ENCODE data around the gene NCOA7. TPM values are rescaled to one million over a fixed set of nuclear protein-coding genes. Genes with fewer than 3 reads are reported as not detected.

NCOA7 gene
- total RNA-seq, 4 donors from 2014 or later = 11.1 to 28.4 (median 22.1) TPM

DNA sequence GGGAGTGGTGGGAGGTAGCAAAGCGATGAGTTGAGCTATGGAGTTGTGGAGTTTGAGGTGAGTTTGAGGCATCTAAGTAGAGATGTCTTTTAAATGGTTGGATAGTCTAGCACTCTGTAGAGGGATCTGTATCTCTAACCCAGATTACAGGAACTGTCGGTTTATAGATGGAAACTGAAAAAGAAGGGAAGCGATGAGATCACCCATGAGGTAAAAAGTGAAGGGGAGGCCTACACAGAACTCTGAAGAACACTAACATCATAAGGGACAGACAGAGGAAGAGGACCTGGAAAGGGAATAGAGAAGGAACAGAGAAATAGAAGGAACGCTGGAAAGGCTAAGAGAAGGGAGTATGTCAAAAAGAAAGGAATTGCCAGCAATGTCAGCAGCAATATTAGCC, 168.3 kb downstream of the NCOA7 start:
- Histone ChIP-seq H3K27me3 (no peaks in the 10 kb centered on the region), H3K27ac (peak overlapping the region; percentile 2), H3K36me3 (no peaks in the 10 kb centered on the region), H3K4me1 (peaks cover 32% of the 10 kb centered on the region), H3K4me3 (no peak overlapping the region), H3K9me3 (no peaks in the 10 kb centered on the region)
- WGBS = 86% methylated on average over 4 of the region's 4 CpGs
- no peak for DNase-seq (ENCODE audit: low spot score in 2 of 2)
- TF ChIP-seq POLR2AphosphoS5 (IDR thresholded peaks at IDR 0.05) (no peak), EP300 (IDR thresholded peaks at IDR 0.05) (no peak), POLR2A (IDR thresholded peaks at IDR 0.05) (no peak)
- TF ChIP-seq, protein P1, sequence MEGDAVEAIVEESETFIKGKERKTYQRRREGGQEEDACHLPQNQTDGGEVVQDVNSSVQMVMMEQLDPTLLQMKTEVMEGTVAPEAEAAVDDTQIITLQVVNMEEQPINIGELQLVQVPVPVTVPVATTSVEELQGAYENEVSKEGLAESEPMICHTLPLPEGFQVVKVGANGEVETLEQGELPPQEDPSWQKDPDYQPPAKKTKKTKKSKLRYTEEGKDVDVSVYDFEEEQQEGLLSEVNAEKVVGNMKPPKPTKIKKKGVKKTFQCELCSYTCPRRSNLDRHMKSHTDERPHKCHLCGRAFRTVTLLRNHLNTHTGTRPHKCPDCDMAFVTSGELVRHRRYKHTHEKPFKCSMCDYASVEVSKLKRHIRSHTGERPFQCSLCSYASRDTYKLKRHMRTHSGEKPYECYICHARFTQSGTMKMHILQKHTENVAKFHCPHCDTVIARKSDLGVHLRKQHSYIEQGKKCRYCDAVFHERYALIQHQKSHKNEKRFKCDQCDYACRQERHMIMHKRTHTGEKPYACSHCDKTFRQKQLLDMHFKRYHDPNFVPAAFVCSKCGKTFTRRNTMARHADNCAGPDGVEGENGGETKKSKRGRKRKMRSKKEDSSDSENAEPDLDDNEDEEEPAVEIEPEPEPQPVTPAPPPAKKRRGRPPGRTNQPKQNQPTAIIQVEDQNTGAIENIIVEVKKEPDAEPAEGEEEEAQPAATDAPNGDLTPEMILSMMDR (IDR thresholded peaks at IDR 0.05) = no peak

DNA sequence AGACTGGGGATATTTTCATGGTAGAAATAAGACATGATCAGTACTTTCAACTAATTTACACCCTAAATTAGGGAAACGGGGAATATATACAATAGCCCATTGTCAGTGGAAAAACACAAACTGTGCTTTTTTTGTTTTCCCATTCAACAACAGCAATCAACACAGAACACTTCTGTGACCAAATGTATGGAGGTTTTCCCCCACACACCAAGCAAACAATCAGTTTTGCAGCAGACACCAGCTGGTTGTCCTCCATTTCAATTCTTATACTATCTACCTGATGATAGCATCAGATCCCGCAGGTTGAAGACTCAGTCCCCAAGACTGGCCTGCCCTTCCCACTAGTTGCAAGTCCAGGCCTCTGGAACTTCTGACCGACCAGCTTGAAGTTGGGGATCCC, 170.4 kb downstream of the NCOA7 start:
- TF ChIP-seq, protein P1 (IDR thresholded peaks at IDR 0.05) = no peak
- Histone ChIP-seq H3K27me3 (no peaks in the 10 kb centered on the region), H3K27ac (no peak overlapping the region), H3K36me3 (no peaks in the 10 kb centered on the region), H3K4me1 (peaks cover 29% of the 10 kb centered on the region), H3K9me3 (no peaks in the 10 kb centered on the region), H3K4me3 (no peak overlapping the region)
- 90% methylated on average over 3 of the region's 3 CpGs for WGBS
- DNase-seq (ENCODE audit: low spot score in 2 of 2) = no peak

DNA sequence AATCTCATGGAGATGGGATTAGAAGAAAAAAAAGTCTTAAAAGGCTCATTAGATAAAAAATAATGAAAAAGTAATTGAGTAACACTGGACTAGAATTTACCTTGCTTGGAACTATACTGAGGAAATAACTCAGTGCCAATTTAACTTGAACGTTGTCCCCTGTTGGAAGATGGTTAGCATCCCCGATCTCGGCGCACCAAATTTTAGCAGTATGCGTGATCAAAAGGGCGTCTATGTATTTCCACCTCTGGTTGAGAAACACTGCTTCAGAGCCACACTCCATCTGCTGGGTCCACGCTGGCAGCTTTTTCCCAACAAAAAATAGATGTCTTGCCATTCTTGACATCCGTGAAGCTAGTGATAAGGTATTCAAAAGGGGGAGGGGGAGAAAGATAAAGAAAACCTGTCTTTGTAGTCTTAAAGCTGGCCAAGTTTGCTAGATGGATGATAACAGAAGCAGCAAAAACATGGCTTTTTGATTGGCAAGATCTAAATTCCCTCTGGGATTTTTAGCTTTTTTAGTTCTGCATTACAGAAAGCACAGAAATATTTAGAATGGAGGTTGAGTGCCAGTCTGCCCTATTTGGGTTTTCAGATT, 172.2 kb downstream of the NCOA7 start:
- DNase-seq (ENCODE audit: low spot score in 2 of 2) = no peak
- 71% methylated on average over 8 of the region's 8 CpGs for WGBS
- H3K9me3 ChIP-seq = no peaks in the 10 kb centered on the region
- peaks cover 8% of the 10 kb centered on the region for H3K36me3 ChIP-seq
- H3K27me3 ChIP-seq = no peaks in the 10 kb centered on the region
- no peak overlapping the region for H3K27ac ChIP-seq
- no peak overlapping the region for H3K4me3 ChIP-seq
- H3K4me1 ChIP-seq = peaks cover 19% of the 10 kb centered on the region
- TF ChIP-seq EP300 (IDR thresholded peaks at IDR 0.05) (no peak), POLR2A (IDR thresholded peaks at IDR 0.05) (no peak), POLR2AphosphoS5 (IDR thresholded peaks at IDR 0.05) (no peak)
- TF ChIP-seq, protein P1 (IDR thresholded peaks at IDR 0.05) = no peak

DNA sequence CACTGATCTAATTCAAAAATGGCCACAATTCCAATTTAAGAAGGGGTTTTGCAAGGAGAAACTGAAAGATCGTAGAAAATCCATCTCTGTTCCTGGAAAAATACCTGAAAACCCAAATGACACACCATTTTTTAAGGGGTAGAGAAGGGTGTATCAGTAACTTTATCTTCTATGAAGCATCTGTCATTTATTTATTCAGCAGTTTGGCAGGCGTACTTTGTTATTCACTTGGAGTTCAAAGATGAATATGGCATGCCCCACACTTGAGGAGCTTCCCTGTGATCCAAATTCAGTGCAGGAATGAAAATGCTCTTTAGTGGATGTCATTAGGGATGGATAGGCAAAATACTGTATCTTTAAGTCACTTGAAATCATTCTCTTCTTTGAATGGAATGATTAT, 173.1 kb downstream of the NCOA7 start:
- Histone ChIP-seq H3K4me3 (no peak overlapping the region), H3K9me3 (no peaks in the 10 kb centered on the region), H3K4me1 (peaks cover 11% of the 10 kb centered on the region), H3K27me3 (no peaks in the 10 kb centered on the region), H3K27ac (no peak overlapping the region), H3K36me3 (peaks cover 14% of the 10 kb centered on the region)
- TF ChIP-seq, protein P1 (IDR thresholded peaks at IDR 0.05) = no peak
- no peak for TF ChIP-seq EP300 (IDR thresholded peaks at IDR 0.05)
- TF ChIP-seq POLR2AphosphoS5 (IDR thresholded peaks at IDR 0.05) = no peak
- no peak for TF ChIP-seq POLR2A (IDR thresholded peaks at IDR 0.05)
- DNase-seq (ENCODE audit: low spot score in 2 of 2) = no peak
- WGBS = 71% methylated on average over 2 of the region's 2 CpGs

DNA sequence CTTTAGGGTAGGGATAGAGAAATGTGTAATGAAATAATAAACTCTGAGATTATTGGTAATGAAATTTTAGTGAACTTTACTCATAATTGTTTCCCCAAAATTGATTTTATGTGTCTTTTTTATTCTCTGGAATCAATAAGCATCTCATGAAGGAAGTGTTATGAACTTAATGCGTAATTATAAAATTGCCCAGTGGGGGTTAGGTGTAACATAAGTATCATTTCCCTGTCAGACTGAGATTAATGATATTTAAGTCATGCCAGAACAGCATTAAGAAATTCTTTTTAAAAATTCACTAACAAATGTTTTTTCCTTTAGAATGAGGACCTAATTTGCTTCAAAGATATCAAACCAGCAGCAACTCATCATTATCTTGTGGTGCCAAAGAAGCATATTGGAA, 175.8 kb downstream of the NCOA7 start:
- Histone ChIP-seq H3K4me1 (no peaks in the 10 kb centered on the region), H3K9me3 (no peaks in the 10 kb centered on the region), H3K4me3 (no peak overlapping the region), H3K36me3 (peaks cover 14% of the 10 kb centered on the region), H3K27ac (no peak overlapping the region), H3K27me3 (no peaks in the 10 kb centered on the region)
- DNase-seq (ENCODE audit: low spot score in 2 of 2) = no peak
- WGBS = 88% methylated on average over 1 of the region's 1 CpG
- TF ChIP-seq, protein P1 (IDR thresholded peaks at IDR 0.05) = no peak
- no peak for TF ChIP-seq POLR2A (IDR thresholded peaks at IDR 0.05)
- TF ChIP-seq EP300 (IDR thresholded peaks at IDR 0.05) = no peak
- no peak for TF ChIP-seq POLR2AphosphoS5 (IDR thresholded peaks at IDR 0.05)

Measured in suprapubic skin (tissue), 4 donors.